ENCODE measurements around the gene NR1H2.
A peak's percentile ranks its signal among the peaks of the same experiment; 100 is the strongest.
"Not testable (repeated sequence)": the region's sequence is repeated elsewhere in the genome, so short reads cannot be mapped to it uniquely, and the experiment has no call there.

Gene NR1H2

DNA sequence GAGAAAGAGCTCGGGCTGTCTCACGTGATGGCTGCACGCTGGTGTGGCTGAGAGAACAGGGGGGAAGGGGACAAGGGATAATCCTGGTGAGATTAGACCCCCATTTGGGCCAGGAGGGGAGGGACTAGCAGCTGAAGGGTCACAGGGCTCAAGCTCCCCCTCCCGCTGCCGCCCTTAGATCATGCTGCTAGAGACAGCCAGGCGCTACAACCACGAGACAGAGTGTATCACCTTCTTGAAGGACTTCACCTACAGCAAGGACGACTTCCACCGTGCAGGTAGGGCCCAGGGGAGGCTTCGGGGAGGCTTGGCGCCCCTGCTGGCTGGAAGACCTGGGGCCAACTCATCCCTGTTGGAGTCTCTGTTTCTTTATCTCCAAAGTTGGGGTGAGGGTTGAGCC is 3.3 kb downstream of the NR1H2 start:
- Mint-ChIP-seq H3K27ac (no peak overlapping the region), H3K27me3 (no peaks in the 10 kb centered on the region), H3K36me3 (ENCODE audit: low read depth) (peaks cover 26% of the 10 kb centered on the region), H3K4me1 (peaks cover 31% of the 10 kb centered on the region), H3K9me3 (no peaks in the 10 kb centered on the region), H3K4me3 (no peak overlapping the region)
- DNase-seq, result no peak
- no peak for ATAC-seq

DNA sequence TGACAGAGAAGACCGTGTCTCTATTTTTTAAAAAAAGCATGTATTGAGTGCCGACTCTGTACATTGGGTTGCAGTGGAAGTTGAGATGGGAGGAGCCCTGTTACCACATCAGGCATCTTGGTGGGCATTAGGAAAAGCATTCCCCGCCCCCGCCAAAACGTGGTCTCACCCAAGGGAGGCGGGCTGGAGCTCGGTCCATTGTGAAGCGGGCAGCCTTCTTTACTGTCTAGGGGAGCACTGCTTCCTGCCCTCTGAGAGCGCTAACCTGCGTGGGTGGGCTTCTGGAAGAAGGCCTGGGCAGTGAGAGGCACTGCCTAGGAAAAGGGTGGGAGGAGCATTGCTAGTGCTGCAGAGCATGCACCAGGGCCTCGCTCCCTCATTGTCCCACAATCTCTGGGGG is 3.9 kb downstream of the NR1H2 start:
- Mint-ChIP-seq H3K4me3 (no peak overlapping the region), H3K27ac (no peak overlapping the region), H3K36me3 (ENCODE audit: low read depth) (peaks cover 31% of the 10 kb centered on the region), H3K9me3 (no peaks in the 10 kb centered on the region), H3K4me1 (peaks cover 33% of the 10 kb centered on the region), H3K27me3 (no peaks in the 10 kb centered on the region)
- no peak for DNase-seq
- no peak for ATAC-seq

DNA sequence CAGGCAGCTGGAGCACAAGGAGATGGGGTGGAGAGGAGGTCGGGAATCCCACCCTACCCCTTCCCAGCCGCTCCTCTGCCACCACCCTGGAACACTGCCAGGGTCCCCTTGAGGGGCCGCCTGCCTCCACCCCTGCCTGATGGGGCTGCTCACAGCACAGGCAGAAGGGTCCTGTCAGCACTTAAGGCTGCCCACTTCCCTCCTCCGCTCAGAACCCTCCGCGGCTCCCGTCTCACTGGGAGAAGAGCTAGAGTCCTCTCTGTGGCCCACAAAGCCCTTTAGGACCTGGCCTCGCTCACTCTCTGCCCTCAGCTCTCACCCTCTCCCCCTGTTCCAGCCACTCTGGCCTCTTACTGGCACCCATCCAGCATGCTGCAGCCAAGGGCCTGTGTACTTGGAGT is 4.5 kb downstream of the NR1H2 start:
- H3K4me1 Mint-ChIP-seq, result peaks cover 35% of the 10 kb centered on the region
- H3K27me3 Mint-ChIP-seq, result no peaks in the 10 kb centered on the region
- H3K4me3 Mint-ChIP-seq, result no peak overlapping the region
- H3K9me3 Mint-ChIP-seq, result no peaks in the 10 kb centered on the region
- peaks cover 33% of the 10 kb centered on the region for H3K36me3 Mint-ChIP-seq (ENCODE audit: low read depth)
- DNase-seq (no peak), ATAC-seq (no peak)
- no peak overlapping the region for H3K27ac Mint-ChIP-seq

DNA sequence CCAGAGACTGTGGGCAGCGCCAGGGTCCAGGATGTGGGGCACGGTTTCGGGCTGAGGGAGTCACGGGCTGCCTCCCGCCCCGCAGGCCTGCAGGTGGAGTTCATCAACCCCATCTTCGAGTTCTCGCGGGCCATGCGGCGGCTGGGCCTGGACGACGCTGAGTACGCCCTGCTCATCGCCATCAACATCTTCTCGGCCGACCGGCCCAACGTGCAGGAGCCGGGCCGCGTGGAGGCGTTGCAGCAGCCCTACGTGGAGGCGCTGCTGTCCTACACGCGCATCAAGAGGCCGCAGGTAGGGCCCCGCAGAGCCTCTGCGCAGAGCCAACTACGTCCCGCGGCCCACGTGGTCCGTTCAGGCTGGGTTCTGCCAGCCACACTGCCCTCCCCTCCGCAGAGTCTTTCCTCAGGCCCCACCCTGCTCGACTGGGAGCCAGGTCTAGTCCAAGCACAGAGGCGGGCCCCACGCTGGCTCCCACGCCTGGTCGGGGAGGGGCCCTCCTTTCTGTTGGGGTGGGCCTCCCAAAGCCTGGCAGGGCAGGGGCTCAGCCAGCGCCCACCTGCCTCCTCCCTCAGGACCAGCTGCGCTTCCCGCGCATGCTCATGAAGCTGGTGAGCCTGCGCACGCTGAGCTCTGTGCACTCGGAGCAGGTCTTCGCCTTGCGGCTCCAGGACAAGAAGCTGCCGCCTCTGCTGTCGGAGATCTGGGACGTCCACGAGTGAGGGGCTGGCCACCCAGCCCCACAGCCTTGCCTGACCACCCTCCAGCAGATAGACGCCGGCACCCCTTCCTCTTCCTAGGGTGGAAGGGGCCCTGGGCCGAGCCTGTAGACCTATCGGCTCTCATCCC is 5.8 kb downstream of the NR1H2 start:
- no peaks in the 10 kb centered on the region for H3K27me3 Mint-ChIP-seq
- ATAC-seq, result no peak
- peaks cover 32% of the 10 kb centered on the region for H3K4me1 Mint-ChIP-seq
- no peaks in the 10 kb centered on the region for H3K9me3 Mint-ChIP-seq
- no peak for DNase-seq
- no peak overlapping the region for H3K27ac Mint-ChIP-seq
- H3K36me3 Mint-ChIP-seq (ENCODE audit: low read depth), result peaks cover 35% of the 10 kb centered on the region
- no peak overlapping the region for H3K4me3 Mint-ChIP-seq

DNA sequence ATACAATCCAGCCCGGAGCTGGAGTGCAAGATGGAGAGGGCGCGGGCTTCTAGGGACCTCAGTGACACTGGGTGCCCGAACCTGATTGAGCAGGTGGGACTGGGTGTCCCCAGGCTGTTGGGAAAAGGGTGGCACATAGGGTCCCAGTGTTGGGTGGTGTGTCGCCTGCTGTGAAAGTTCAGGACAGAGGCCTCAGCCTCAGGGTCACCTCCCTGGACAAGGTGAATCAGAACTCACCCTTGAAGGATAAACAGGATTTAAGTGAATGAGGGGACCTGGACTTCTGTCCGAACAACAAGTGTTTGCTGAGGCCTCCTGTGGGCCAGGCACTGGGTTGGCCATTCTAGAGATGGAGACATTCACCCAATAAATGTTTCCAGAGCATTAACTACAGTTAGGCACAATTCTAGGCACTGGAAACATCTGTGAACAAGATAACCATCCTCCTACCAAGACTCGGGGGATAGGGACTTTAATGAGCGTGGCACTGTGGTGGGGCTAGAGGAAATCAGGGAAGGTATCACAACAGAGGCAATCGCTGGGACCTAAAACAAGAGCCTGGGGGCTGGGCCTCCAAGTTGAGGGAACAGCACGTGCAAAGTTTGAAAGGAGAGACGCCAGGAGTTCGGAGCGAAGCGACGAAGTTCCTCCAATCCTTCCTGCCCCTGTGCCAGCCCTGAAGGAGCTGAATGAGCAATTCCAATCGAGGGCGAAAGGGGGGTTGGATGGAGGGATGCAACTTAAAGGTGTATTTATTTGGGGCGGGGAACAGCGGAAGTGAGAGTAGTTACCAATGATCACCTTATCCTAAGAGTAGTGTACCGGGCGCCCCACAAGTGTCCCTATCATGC is 7.0 kb downstream of the NR1H2 start:
- Mint-ChIP-seq H3K27me3 (no peaks in the 10 kb centered on the region), H3K27ac (peak overlapping the region; percentile 99), H3K4me1 (peaks cover 29% of the 10 kb centered on the region), H3K4me3 (peak overlapping the region; percentile 97), H3K9me3 (no peaks in the 10 kb centered on the region), H3K36me3 (ENCODE audit: low read depth) (peaks cover 38% of the 10 kb centered on the region)
- DNase-seq (no peak), ATAC-seq (peak; percentile 5)

DNA sequence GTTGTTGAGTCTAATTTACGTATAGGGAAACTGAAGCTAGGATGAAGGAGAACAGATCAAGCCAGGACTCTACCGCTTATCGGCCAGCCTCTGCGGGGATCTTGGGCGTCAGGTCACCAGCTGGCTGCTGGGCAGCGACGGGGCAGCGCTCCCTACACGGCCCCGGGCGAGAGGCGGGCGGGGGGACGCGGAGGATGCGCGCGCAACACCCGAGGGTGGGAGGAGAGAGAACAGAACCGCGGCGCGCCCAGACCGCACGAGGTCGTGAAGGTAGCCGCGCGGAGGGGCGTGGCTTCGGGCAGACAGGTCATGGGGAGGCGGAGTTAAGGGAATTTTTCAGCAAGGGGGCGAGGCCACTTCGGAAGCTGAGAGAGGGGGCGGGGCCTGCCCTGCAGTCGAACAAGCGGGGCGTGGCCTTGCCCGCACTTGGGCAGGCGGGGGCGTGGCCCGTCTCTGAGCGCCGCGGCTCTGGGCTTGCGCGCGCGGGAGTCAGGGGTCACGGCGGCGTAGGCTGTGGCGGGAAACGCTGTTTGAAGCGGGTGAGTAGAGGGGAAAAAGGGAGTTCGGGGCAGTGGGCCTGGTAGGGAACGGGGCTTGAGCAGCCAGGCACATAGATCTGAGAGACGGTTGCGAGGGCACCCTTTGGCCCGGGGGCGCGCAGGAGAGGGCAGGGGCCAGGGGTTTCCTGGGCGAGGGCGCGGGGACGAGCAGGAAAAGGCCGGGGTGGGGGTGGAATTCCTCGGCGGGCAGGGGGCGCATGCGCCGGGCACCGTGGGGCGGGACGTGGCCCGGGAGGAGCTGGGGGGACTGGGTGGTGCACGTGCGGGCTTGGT is 7.8 kb downstream of the NR1H2 start, which contains the start of gene POLD1:
Gene POLD1 (plus strand): TSS at position 496 of the 833 bp plus-strand sequence. CDS start 14,505 bp downstream, outside the sequence.
- Mint-ChIP-seq H3K27ac (peak within 1 kb of the TSS; percentile 99), H3K9me3 (no peaks in the 10 kb centered on the region), H3K4me1 (peaks cover 29% of the 10 kb centered on the region), H3K27me3 (no peaks in the 10 kb centered on the region), H3K4me3 (peak within 1 kb of the TSS; percentile 97), H3K36me3 (ENCODE audit: low read depth) (peaks cover 42% of the 10 kb centered on the region)
- peak; percentile 99 for DNase-seq
- peak; percentile 84 for ATAC-seq

DNA sequence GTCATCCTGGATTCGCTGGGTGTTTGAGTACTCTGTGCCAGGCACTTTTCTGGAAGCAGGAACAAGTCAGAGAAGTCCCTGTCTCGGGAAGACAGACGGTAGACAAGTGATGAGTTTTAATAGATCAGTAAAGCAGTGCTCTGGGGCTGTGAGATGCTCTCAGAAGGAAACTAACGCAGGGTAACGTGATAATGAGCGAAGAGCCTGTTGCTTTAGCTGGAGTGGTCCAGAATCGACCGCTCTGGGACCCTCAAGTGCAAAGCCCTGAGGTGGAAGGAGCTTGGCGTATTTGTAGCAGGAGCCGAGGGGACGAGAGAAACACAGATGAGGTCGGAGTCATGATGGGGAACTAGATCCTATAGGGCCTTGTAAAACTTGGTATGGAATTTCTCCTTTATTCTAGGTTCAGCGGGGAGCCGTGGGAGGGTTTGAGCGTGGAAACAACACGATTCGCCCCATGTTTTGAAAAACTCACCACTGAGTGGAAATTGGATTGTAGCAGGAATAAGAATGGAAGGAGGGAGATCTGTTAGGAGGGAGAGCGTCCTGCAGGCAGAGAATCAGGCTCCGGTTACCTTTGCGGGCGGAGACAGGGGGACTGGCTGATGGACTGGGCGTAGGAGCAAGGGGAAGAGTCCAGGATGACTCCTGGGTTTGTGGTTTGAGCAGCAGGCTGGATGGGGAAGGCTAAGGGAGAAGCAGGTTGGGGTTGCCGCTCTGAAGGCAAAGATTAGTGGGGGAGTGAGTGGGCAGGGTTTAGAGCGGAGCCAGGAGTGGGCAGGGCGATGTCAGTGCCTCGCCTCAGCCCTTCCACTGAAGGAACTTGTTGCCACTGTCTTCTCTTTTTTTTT is 8.7 kb downstream of the NR1H2 start:
- peaks cover 35% of the 10 kb centered on the region for H3K36me3 Mint-ChIP-seq (ENCODE audit: low read depth)
- ATAC-seq (no peak), DNase-seq (no peak)
- H3K27ac Mint-ChIP-seq, result peak overlapping the region; percentile 99
- no peaks in the 10 kb centered on the region for H3K9me3 Mint-ChIP-seq
- H3K4me1 Mint-ChIP-seq, result peaks cover 29% of the 10 kb centered on the region
- H3K4me3 Mint-ChIP-seq, result peak overlapping the region; percentile 97
- no peaks in the 10 kb centered on the region for H3K27me3 Mint-ChIP-seq

DNA sequence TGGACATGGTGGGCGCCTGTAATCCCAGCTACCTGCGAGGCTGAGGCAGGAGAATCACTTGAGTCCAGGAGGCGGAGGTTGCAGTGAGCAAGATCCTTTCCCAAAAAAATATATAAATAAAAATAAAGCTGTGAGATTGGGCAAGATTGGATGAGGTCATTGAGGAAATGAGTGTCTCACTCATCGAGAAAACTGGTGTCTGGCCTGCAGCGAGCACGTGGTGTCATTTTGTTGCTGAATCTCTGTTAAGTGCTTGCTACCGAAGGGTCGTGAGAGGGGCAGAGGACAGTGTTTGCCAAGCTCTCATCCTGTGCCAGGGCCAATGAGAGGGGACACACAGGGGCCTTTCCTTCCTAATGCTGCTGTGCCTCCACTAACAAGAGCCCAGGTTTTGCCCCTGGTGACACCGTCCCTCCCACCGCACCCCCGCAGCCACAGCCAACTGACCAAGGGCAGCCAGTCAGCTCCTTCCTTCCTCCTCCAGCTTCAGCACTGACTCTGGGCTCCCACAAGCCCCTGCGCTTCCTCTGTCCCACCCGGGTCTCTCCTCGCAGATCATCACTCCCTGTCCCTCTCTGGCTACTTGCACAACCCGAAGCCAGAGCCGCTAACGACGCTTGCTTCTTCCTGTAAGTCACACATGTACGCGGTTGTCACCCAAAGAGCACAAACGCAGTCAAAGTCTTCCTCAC is 11.1 kb downstream of the NR1H2 start:
- Mint-ChIP-seq H3K9me3 (no peaks in the 10 kb centered on the region), H3K4me1 (peaks cover 29% of the 10 kb centered on the region), H3K4me3 (peak overlapping the region; percentile 32), H3K27me3 (no peaks in the 10 kb centered on the region), H3K36me3 (ENCODE audit: low read depth) (peaks cover 45% of the 10 kb centered on the region), H3K27ac (peak overlapping the region; percentile 30)
- DNase-seq (no peak), ATAC-seq (no peak)

DNA sequence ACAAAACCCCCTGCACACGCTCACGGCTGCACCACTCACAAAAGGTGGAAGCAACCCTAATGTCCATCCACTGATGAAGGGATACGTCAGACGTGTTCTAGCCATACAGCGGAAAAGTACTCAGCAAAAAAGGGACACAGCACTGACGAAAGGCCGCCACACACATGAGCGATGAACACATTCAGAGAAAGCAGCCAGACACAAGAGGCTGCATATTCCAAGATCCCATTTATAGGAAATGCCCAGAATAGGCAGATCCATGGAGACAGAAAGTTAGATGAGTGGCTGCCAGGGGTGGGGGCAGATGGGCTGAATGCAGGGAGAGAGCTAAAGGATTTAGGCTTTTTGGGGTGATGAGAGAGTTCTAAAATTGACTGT is 11.6 kb downstream of the NR1H2 start:
- Mint-ChIP-seq H3K27me3 (no peaks in the 10 kb centered on the region), H3K4me1 (peaks cover 29% of the 10 kb centered on the region), H3K9me3 (no peaks in the 10 kb centered on the region), H3K4me3 (peak overlapping the region; percentile 32), H3K36me3 (ENCODE audit: low read depth) (peaks cover 48% of the 10 kb centered on the region), H3K27ac (peak overlapping the region; percentile 30)
- DNase-seq (no peak), ATAC-seq (no peak)

DNA sequence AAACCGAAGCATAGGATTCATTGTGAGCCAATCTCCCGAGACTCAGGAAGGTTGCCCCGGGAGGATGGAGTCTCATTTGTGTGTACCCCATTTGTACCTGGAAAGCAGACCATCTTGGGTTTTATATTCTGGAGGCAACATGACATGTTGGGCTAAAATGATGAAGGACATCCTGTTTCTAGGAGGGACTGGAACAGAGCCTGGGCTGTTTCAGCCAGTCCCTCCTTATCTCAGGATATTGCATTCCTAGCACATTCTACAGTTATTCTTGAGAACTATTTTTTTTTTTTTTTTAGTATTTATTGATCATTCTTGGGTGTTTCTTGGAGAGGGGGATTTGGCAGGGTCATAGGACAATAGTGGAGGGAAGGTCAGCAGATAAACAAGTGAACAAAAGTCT is 14.0 kb downstream of the NR1H2 start:
- not testable (repeated sequence) for H3K4me3 Mint-ChIP-seq, ATAC-seq, DNase-seq, H3K9me3 Mint-ChIP-seq, H3K4me1 Mint-ChIP-seq, H3K27me3 Mint-ChIP-seq, H3K27ac Mint-ChIP-seq
- H3K36me3 Mint-ChIP-seq (ENCODE audit: low read depth), result peaks cover 49% of the 10 kb centered on the region

DNA sequence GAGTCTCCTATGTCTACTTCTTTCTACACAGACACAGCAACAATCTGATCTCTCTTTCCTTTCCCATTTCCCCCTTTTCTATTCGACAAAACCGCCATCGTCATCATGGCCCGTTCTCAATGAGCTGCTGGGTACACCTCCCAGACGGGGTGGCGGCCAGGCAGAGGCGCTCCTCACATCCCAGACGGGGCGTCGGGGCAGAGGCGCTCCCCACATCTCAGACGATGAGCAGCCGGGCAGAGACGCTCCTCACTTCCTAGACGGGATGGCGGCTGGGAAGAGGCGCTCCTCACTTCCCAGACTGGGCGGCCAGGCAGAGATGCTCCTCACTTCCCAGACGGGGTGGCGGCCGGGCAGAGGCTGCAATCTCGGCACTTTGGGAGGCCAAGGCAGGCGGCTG is 14.7 kb downstream of the NR1H2 start:
- H3K27me3 Mint-ChIP-seq, ATAC-seq, H3K27ac Mint-ChIP-seq, H3K4me3 Mint-ChIP-seq, DNase-seq, H3K9me3 Mint-ChIP-seq, H3K4me1 Mint-ChIP-seq: not testable (repeated sequence)
- peaks cover 49% of the 10 kb centered on the region for H3K36me3 Mint-ChIP-seq (ENCODE audit: low read depth)

DNA sequence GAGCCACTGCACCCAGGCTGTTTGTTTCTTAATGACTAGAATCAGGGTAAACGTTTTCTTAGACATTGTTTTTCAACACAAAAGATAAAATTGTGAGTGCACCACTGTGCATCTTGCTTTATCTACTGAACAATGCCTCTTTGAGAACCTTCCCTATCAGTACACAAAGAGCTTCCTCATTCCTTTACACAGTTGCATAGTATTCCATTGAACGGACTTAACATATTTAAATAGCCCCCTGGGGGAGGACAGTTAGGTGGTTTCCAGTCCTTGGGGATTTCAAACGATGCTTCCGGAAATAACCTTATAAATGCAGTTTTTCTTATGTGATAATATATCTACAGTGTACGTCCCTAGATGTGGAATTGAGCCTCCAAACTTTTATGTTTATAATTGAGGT is 16.5 kb downstream of the NR1H2 start:
- Mint-ChIP-seq H3K27ac (no peak overlapping the region), H3K4me1 (peaks cover 2% of the 10 kb centered on the region), H3K27me3 (no peaks in the 10 kb centered on the region), H3K4me3 (no peak overlapping the region), H3K36me3 (ENCODE audit: low read depth) (peaks cover 45% of the 10 kb centered on the region), H3K9me3 (no peaks in the 10 kb centered on the region)
- no peak for ATAC-seq
- no peak for DNase-seq

DNA sequence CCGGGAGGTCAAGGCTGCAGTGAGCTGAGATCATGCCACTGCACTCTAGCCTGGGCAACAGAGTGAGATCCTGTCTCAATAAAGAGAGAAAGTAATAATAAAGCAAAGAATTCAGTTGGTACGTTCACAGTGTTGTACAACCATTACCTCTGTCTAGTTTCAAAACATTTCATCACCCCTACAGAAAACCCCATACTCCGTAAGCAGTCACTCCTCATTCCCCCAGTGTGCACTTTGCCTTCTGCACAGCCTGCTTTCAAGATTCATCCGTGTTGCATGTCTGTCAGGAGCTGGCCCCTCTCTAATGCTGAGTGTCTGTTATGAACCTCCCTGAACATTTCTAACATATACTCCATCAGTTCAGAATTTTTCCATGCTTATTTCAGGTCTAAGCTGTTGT is 17.3 kb downstream of the NR1H2 start:
- Mint-ChIP-seq H3K4me3 (no peak overlapping the region), H3K27ac (no peak overlapping the region), H3K9me3 (no peaks in the 10 kb centered on the region), H3K4me1 (peaks cover 2% of the 10 kb centered on the region), H3K27me3 (no peaks in the 10 kb centered on the region), H3K36me3 (ENCODE audit: low read depth) (peaks cover 42% of the 10 kb centered on the region)
- DNase-seq, result no peak
- ATAC-seq, result no peak
